Karpas-422 (cell line): ENCODE data around the gene WDR13. TPM values are rescaled to one million over a fixed set of nuclear protein-coding genes. Genes with fewer than 3 reads are reported as not detected.

Experiments used
- DNase-seq: peaks from one replicate; pipeline ENCODE4 v3.0.0-alpha.2; 2015
- H2AFZ ChIP-seq: fragments of 200-600 bp; sonication (generic); 2 replicates; pipeline ENCODE4 v1.6.1; 2014; ENCODE audit warnings: antibody characterized with exemption, low read length, mixed read lengths
- H3K27ac ChIP-seq: fragments of 200-600 bp; sonication (generic); 2 replicates; pipeline ENCODE4 v1.5.1; 2014; ENCODE audit warnings: mild to moderate bottlenecking, low read length, moderate library complexity
- H3K27me3 ChIP-seq: fragments of 200-600 bp; sonication (generic); 2 replicates; pipeline ENCODE4 v1.6.1; 2014; ENCODE audit warnings: low read length, mixed read lengths
- H3K36me3 ChIP-seq: fragments of 200-600 bp; sonication (generic); 2 replicates; pipeline ENCODE4 v1.6.1; 2014; ENCODE audit warnings: low read length, mixed read lengths; ENCODE audit not compliant: insufficient read depth
- H3K4me1 ChIP-seq: fragments of 200-600 bp; sonication (generic); 2 replicates; pipeline ENCODE4 v1.6.1; 2014; ENCODE audit warnings: mild to moderate bottlenecking, low read length, mixed read lengths
- H3K4me2 ChIP-seq: fragments of 200-600 bp; sonication (generic); 2 replicates; pipeline ENCODE4 v1.6.1; 2014; ENCODE audit warnings: low read length, low read depth, mild to moderate bottlenecking; ENCODE audit not compliant: poor library complexity, severe bottlenecking
- H3K4me3 ChIP-seq: fragments of 200-600 bp; sonication (generic); 2 replicates; pipeline ENCODE4 v1.5.1; 2014; ENCODE audit warnings: mild to moderate bottlenecking, antibody characterized with exemption, low read length, mixed read lengths
- H3K79me2 ChIP-seq: fragments of 200-600 bp; sonication (generic); 2 replicates; pipeline ENCODE4 v1.6.1; 2014; ENCODE audit warnings: mild to moderate bottlenecking, low read length, mixed read lengths
- H3K9ac ChIP-seq: fragments of 200-600 bp; sonication (generic); 2 replicates; pipeline ENCODE4 v1.6.0; 2014; ENCODE audit warnings: low read length
- H3K9me2 ChIP-seq: fragments of 200-600 bp; sonication (generic), shearing (Covaris generic); replicated peaks from 2 replicates; pipeline ENCODE4 v1.6.0; 2014; ENCODE audit warnings: mild to moderate bottlenecking, low read length, moderate library complexity; ENCODE audit not compliant: insufficient read depth
- H3K9me3 ChIP-seq: fragments of 300-700, 200-600 bp; sonication (generic); 2 replicates; pipeline ENCODE4 v1.6.1; 2014; ENCODE audit warnings: low read length, mixed read lengths
- H4K20me1 ChIP-seq: fragments of 200-600 bp; sonication (generic); 2 replicates; pipeline ENCODE4 v1.6.1; 2014; ENCODE audit warnings: mild to moderate bottlenecking, antibody characterized with exemption, low read length, low read depth; ENCODE audit not compliant: insufficient read depth
- total RNA-seq: library from RNA; depleted of rRNA; stranded (reverse); fragments of >200 nt; shearing (Covaris generic); gene quantifications from 2 replicates; pipeline ENCODE4 v1.2.3, GENCODE V29; 2014; ENCODE audit warnings: low replicate concordance

Gene WDR13
- total RNA-seq, 1 experiment from 2014 or later = 35.5 TPM

GRCh38 chrX:48626401-48627298 is 29.4 kb downstream of the WDR13 start:
- no peak for DNase-seq
- Histone ChIP-seq H3K9me3 (no peaks in the 10 kb centered on the region), H3K79me2 (no peaks in the 10 kb centered on the region), H3K4me1 (no peaks in the 10 kb centered on the region), H3K9ac (no peak overlapping the region), H3K27ac (no peak overlapping the region), H3K4me3 (no peak overlapping the region), H3K4me2 (no peak overlapping the region), H3K9me2 (no peaks in the 10 kb centered on the region), H3K36me3 (no peaks in the 10 kb centered on the region), H3K27me3 (no peaks in the 10 kb centered on the region), H2AFZ (no peak overlapping the region), H4K20me1 (no peaks in the 10 kb centered on the region)

- Histone ChIP-seq H3K36me3 (no peaks in the 10 kb centered on the region), H3K9ac (no peak overlapping the region), H3K9me3 (no peaks in the 10 kb centered on the region), H3K4me1 (no peaks in the 10 kb centered on the region), H3K4me3 (no peak overlapping the region), H3K27ac (no peak overlapping the region), H3K9me2 (no peaks in the 10 kb centered on the region), H4K20me1 (no peaks in the 10 kb centered on the region), H2AFZ (no peak overlapping the region), H3K79me2 (no peaks in the 10 kb centered on the region), H3K4me2 (no peak overlapping the region), H3K27me3 (no peaks in the 10 kb centered on the region)
- DNase-seq = peak; percentile 80
Measured at GRCh38 chrX:48631376-48632090, 34.2 kb downstream of the WDR13 start.

GRCh38 chrX:48632207-48632606 is 34.9 kb downstream of the WDR13 start:
- no peaks in the 10 kb centered on the region for H3K9me2 ChIP-seq
- no peaks in the 10 kb centered on the region for H3K4me1 ChIP-seq
- H3K4me2 ChIP-seq = no peak overlapping the region
- DNase-seq = no peak
- no peaks in the 10 kb centered on the region for H3K79me2 ChIP-seq
- no peak overlapping the region for H3K9ac ChIP-seq
- H3K36me3 ChIP-seq = no peaks in the 10 kb centered on the region
- H3K27ac ChIP-seq = no peak overlapping the region
- no peak overlapping the region for H3K4me3 ChIP-seq
- no peaks in the 10 kb centered on the region for H4K20me1 ChIP-seq
- no peaks in the 10 kb centered on the region for H3K27me3 ChIP-seq
- no peak overlapping the region for H2AFZ ChIP-seq
- no peaks in the 10 kb centered on the region for H3K9me3 ChIP-seq

GRCh38 chrX:48636301-48636700 is 39.0 kb downstream of the WDR13 start:
- H3K4me1 ChIP-seq = no peaks in the 10 kb centered on the region
- H2AFZ ChIP-seq = no peak overlapping the region
- H3K4me3 ChIP-seq = no peak overlapping the region
- no peaks in the 10 kb centered on the region for H3K36me3 ChIP-seq
- no peak overlapping the region for H3K9ac ChIP-seq
- no peak for DNase-seq
- H3K9me2 ChIP-seq = no peaks in the 10 kb centered on the region
- no peaks in the 10 kb centered on the region for H3K27me3 ChIP-seq
- H3K4me2 ChIP-seq = no peak overlapping the region
- H3K27ac ChIP-seq = no peak overlapping the region
- H3K9me3 ChIP-seq = no peaks in the 10 kb centered on the region
- H3K79me2 ChIP-seq = no peaks in the 10 kb centered on the region
- no peaks in the 10 kb centered on the region for H4K20me1 ChIP-seq

GRCh38 chrX:48636776-48637175 is 39.5 kb downstream of the WDR13 start:
- Histone ChIP-seq H3K4me2 (no peak overlapping the region), H3K9me2 (no peaks in the 10 kb centered on the region), H3K27me3 (no peaks in the 10 kb centered on the region), H3K27ac (no peak overlapping the region), H2AFZ (no peak overlapping the region), H3K4me3 (no peak overlapping the region), H4K20me1 (no peaks in the 10 kb centered on the region), H3K9me3 (no peaks in the 10 kb centered on the region), H3K9ac (no peak overlapping the region), H3K4me1 (no peaks in the 10 kb centered on the region), H3K79me2 (no peaks in the 10 kb centered on the region), H3K36me3 (no peaks in the 10 kb centered on the region)
- DNase-seq = no peak

- DNase-seq = no peak
- no peaks in the 10 kb centered on the region for H3K36me3 ChIP-seq
Measured at GRCh38 chrX:48645669-48646068, 48.4 kb downstream of the WDR13 start.

GRCh38 chrX:48648336-48648751 is 51.1 kb downstream of the WDR13 start:
- Histone ChIP-seq H3K36me3 (no peaks in the 10 kb centered on the region), H3K79me2 (no peaks in the 10 kb centered on the region), H3K4me3 (no peak overlapping the region), H4K20me1 (no peaks in the 10 kb centered on the region), H3K4me1 (no peaks in the 10 kb centered on the region), H3K27me3 (no peaks in the 10 kb centered on the region), H3K9me2 (no peaks in the 10 kb centered on the region), H3K9me3 (no peaks in the 10 kb centered on the region), H2AFZ (no peak overlapping the region), H3K4me2 (no peak overlapping the region), H3K9ac (no peak overlapping the region), H3K27ac (no peak overlapping the region)
- peak; percentile 61 for DNase-seq

More at GRCh38 chrX:48645669-48646068, 48.4 kb downstream of the WDR13 start:
- H3K27me3 ChIP-seq = no peaks in the 10 kb centered on the region
- no peak overlapping the region for H3K4me2 ChIP-seq
- no peaks in the 10 kb centered on the region for H3K4me1 ChIP-seq
- H4K20me1 ChIP-seq = no peaks in the 10 kb centered on the region
- no peak overlapping the region for H3K9ac ChIP-seq
- H2AFZ ChIP-seq = no peak overlapping the region
- H3K9me3 ChIP-seq = no peaks in the 10 kb centered on the region
- H3K9me2 ChIP-seq = no peaks in the 10 kb centered on the region
- H3K79me2 ChIP-seq = no peaks in the 10 kb centered on the region
- no peak overlapping the region for H3K27ac ChIP-seq
- H3K4me3 ChIP-seq = no peak overlapping the region

GRCh38 chrX:48649102-48649501 is 51.8 kb downstream of the WDR13 start:
- H3K4me2 ChIP-seq = no peak overlapping the region
- no peaks in the 10 kb centered on the region for H3K4me1 ChIP-seq
- H3K9ac ChIP-seq = no peak overlapping the region
- H3K79me2 ChIP-seq = no peaks in the 10 kb centered on the region
- H3K27me3 ChIP-seq = no peaks in the 10 kb centered on the region
- H2AFZ ChIP-seq = no peak overlapping the region
- H4K20me1 ChIP-seq = no peaks in the 10 kb centered on the region
- no peaks in the 10 kb centered on the region for H3K9me3 ChIP-seq
- no peaks in the 10 kb centered on the region for H3K36me3 ChIP-seq
- DNase-seq = no peak
- no peak overlapping the region for H3K27ac ChIP-seq
- H3K4me3 ChIP-seq = no peak overlapping the region
- H3K9me2 ChIP-seq = no peaks in the 10 kb centered on the region
